Measurements from ENCODE around the gene CHP2. TPM values are rescaled to one million over a fixed set of nuclear protein-coding genes. Genes with fewer than 3 reads are reported as not detected.
"Not testable (repeated sequence)": the region's sequence is repeated elsewhere in the genome, so short reads cannot be mapped to it uniquely, and the experiment has no call there.

The CHP2 gene
- total RNA-seq, 1 donor from 2014 or later = not detected

GRCh38 chr16:23734176-23734893 is 20.5 kb upstream of the CHP2 start:
- H3K4me3 Mint-ChIP-seq (ENCODE audit: unreplicated experiment) = no peak overlapping the region

DNA sequence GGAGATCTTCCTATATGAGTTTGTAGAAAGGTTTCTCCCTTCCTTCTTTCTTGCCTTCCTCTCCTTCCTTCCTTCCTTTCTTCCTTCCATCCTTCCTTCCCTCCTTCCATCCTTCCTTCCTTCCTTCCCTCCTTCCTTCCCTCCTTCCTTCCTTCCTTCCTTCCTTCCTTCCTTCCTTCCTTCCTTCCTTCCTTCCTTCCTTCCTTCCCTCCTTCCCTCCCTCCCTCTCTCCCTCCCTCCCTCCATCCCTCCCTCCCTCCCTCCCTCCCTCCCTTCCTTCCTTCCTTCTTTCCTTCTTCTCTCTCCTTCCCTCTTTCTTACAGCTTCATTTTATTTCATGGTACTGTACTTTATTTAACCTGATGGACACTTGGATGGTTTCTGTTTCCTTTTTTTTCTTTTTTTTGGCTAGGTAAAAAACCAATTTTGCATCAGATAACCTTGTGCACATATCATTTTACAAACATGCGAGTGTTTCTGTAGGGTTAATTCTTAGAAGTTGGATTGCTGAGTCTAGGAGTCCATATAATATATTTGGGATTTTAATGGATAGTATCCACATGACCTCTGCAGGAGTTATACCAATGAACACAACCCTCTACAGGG is 17.3 kb upstream of the CHP2 start:
- not testable (repeated sequence) for H3K4me3 Mint-ChIP-seq (ENCODE audit: unreplicated experiment); H3K27ac Mint-ChIP-seq (ENCODE audit: unreplicated experiment); H3K27me3 Mint-ChIP-seq (ENCODE audit: unreplicated experiment); H3K4me1 Mint-ChIP-seq (ENCODE audit: unreplicated experiment); H3K36me3 Mint-ChIP-seq (ENCODE audit: unreplicated experiment); H3K9me3 Mint-ChIP-seq (ENCODE audit: unreplicated experiment); DNase-seq (ENCODE audit: extremely low spot score, unreplicated experiment)

More at GRCh38 chr16:23734176-23734893, 20.5 kb upstream of the CHP2 start:
- DNase-seq (ENCODE audit: extremely low spot score, unreplicated experiment) = peak; percentile 56
- TF ChIP-seq, protein P1, sequence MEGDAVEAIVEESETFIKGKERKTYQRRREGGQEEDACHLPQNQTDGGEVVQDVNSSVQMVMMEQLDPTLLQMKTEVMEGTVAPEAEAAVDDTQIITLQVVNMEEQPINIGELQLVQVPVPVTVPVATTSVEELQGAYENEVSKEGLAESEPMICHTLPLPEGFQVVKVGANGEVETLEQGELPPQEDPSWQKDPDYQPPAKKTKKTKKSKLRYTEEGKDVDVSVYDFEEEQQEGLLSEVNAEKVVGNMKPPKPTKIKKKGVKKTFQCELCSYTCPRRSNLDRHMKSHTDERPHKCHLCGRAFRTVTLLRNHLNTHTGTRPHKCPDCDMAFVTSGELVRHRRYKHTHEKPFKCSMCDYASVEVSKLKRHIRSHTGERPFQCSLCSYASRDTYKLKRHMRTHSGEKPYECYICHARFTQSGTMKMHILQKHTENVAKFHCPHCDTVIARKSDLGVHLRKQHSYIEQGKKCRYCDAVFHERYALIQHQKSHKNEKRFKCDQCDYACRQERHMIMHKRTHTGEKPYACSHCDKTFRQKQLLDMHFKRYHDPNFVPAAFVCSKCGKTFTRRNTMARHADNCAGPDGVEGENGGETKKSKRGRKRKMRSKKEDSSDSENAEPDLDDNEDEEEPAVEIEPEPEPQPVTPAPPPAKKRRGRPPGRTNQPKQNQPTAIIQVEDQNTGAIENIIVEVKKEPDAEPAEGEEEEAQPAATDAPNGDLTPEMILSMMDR (IDR thresholded peaks at IDR 0.05) = no peak
- H3K4me1 Mint-ChIP-seq (ENCODE audit: unreplicated experiment) = no peaks in the 10 kb centered on the region
- peaks cover 7% of the 10 kb centered on the region for H3K27me3 Mint-ChIP-seq (ENCODE audit: unreplicated experiment)
- no peaks in the 10 kb centered on the region for H3K36me3 Mint-ChIP-seq (ENCODE audit: unreplicated experiment)
- H3K27ac Mint-ChIP-seq (ENCODE audit: unreplicated experiment) = no peak overlapping the region
- H3K9me3 Mint-ChIP-seq (ENCODE audit: unreplicated experiment) = no peaks in the 10 kb centered on the region

DNA sequence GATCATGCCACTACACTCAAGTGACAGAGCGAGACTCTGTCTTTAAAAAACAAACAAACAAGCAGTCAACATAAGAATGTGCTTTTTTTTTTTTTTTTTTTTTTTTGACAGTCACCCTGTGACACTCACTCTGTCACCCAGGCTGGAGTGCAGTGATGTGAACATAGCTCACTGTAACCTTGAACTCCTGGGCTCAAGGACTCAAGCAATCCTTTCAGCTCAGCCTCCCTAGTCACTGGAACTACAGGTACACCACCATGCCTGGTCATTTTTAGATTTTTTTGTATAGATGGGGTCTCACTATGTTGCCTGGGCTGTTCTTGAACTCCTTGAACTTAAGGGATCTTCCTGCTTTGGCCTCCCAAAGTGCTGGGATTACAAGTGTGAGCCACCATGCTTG is 15.3 kb upstream of the CHP2 start:
- Mint-ChIP-seq H3K4me1 (ENCODE audit: unreplicated experiment) (no peaks in the 10 kb centered on the region), H3K4me3 (ENCODE audit: unreplicated experiment) (no peak overlapping the region), H3K27me3 (ENCODE audit: unreplicated experiment) (peaks cover 7% of the 10 kb centered on the region), H3K9me3 (ENCODE audit: unreplicated experiment) (no peaks in the 10 kb centered on the region), H3K27ac (ENCODE audit: unreplicated experiment) (no peak overlapping the region), H3K36me3 (ENCODE audit: unreplicated experiment) (no peaks in the 10 kb centered on the region)
- TF ChIP-seq, protein P1 (IDR thresholded peaks at IDR 0.05) = no peak
- no peak for DNase-seq (ENCODE audit: extremely low spot score, unreplicated experiment)

DNA sequence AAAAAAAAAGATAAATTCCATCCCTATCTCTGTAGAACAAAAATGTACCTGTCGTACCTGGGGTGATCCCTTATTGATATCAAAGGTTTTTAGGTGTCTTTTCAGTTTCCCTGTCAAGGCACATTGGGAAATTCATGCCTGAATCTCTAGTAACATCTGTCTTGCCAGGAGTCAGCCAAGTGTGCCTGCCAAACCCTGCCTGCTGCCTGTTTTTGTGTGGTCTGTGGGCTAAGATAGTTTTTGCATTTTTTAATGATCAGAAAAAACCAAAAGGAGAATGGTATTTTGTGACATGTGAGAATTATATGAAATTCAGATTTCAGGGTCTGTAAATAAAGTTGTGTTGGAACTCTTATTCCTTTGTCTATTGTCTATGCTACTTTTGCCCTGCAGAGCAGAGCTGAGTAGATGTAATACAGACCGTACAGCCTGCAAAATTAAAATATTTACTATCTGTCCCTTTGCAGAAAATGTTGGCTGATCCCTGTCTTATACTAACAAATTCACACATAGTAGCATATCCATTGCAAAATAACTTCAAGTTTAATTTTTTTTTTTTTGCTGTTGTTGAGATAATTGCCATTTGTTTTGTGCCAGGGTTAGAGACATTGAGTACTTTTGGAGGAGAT is 13.0 kb upstream of the CHP2 start:
- Mint-ChIP-seq H3K27ac (ENCODE audit: unreplicated experiment) (no peak overlapping the region), H3K27me3 (ENCODE audit: unreplicated experiment) (peaks cover 7% of the 10 kb centered on the region), H3K36me3 (ENCODE audit: unreplicated experiment) (no peaks in the 10 kb centered on the region), H3K9me3 (ENCODE audit: unreplicated experiment) (no peaks in the 10 kb centered on the region), H3K4me1 (ENCODE audit: unreplicated experiment) (no peaks in the 10 kb centered on the region), H3K4me3 (ENCODE audit: unreplicated experiment) (no peak overlapping the region)
- TF ChIP-seq, protein P1 (IDR thresholded peaks at IDR 0.05) = no peak
- no peak for DNase-seq (ENCODE audit: extremely low spot score, unreplicated experiment)

- Mint-ChIP-seq H3K9me3 (ENCODE audit: unreplicated experiment) (no peaks in the 10 kb centered on the region), H3K4me3 (ENCODE audit: unreplicated experiment) (no peak overlapping the region), H3K27me3 (ENCODE audit: unreplicated experiment) (peaks cover 9% of the 10 kb centered on the region), H3K4me1 (ENCODE audit: unreplicated experiment) (no peaks in the 10 kb centered on the region), H3K27ac (ENCODE audit: unreplicated experiment) (no peak overlapping the region), H3K36me3 (ENCODE audit: unreplicated experiment) (no peaks in the 10 kb centered on the region)
- no peak for DNase-seq (ENCODE audit: extremely low spot score, unreplicated experiment)
- TF ChIP-seq, protein P1 (IDR thresholded peaks at IDR 0.05) = no peak
Measured at GRCh38 chr16:23742766-23743165, 12.1 kb upstream of the CHP2 start.
